Keratinocyte (primary cell): ENCODE measurements around the gene GAREM1.

Experiments used
- EZH2 ChIP-seq: IDR thresholded peaks from one replicate; pipeline ENCODE4 v1.6.1; 2012; ENCODE audit warnings: inconsistent platforms, mild to moderate bottlenecking, low read length, moderate library complexity
- TF ChIP-seq, protein P1 (sequence below), 3 experiments: IDR thresholded peaks in 1 of 3; conservative IDR thresholded peaks in 1 of 3; optimal IDR thresholded peaks in 1 of 3; 2 replicates in 2 of 3; 3 replicates in 1 of 3; pipeline versions ENCODE3 to v1.5.1; 2011; ENCODE audit warnings: low read length in 3 of 3, mild to moderate bottlenecking in 3 of 3, moderate library complexity in 2 of 3, control low read depth in 1 of 3, inconsistent platforms in 1 of 3; ENCODE audit not compliant: insufficient read depth in 2 of 3; ENCODE audit errors: extremely low read depth in 1 of 3

DNA sequence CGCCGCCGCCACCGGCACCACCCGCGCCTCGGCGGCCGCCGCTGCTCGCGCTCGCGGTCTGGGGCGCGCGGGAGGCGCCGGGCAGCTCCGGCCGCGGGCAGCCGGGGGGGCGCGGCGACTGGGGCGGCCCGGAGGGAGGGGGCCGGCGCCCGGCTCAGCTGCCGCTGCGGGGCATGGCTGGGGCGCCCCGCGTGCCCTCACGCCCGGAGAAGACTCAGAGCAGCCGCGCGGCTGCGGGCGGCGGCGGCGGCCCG lies 295 bp downstream of the GAREM1 start:
- no peak for TF ChIP-seq EZH2
- TF ChIP-seq, protein P1, sequence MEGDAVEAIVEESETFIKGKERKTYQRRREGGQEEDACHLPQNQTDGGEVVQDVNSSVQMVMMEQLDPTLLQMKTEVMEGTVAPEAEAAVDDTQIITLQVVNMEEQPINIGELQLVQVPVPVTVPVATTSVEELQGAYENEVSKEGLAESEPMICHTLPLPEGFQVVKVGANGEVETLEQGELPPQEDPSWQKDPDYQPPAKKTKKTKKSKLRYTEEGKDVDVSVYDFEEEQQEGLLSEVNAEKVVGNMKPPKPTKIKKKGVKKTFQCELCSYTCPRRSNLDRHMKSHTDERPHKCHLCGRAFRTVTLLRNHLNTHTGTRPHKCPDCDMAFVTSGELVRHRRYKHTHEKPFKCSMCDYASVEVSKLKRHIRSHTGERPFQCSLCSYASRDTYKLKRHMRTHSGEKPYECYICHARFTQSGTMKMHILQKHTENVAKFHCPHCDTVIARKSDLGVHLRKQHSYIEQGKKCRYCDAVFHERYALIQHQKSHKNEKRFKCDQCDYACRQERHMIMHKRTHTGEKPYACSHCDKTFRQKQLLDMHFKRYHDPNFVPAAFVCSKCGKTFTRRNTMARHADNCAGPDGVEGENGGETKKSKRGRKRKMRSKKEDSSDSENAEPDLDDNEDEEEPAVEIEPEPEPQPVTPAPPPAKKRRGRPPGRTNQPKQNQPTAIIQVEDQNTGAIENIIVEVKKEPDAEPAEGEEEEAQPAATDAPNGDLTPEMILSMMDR (optimal IDR thresholded peaks at IDR 0.05 in 1 of 3, IDR thresholded peaks at IDR 0.05 in 1 of 3, conservative IDR thresholded peaks at IDR 0.05 in 1 of 3; ENCODE audit: extremely low read depth in 1 of 3, insufficient read depth in 2 of 3, low read length in 3 of 3): no peak
